Aorta (tissue), 5 donors: ENCODE results near the gene ACER3. TPM values are rescaled to one million over a fixed set of nuclear protein-coding genes. Genes with fewer than 3 reads are reported as not detected.
A peak's percentile ranks its signal among the peaks of the same experiment; 100 is the strongest.
"Not testable (repeated sequence)": the region's sequence is repeated elsewhere in the genome, so short reads cannot be mapped to it uniquely, and the experiment has no call there.

Experiments
- ATAC-seq: fragments of 200-7000 bp; cut with Tn5 transposase; one replicate; pipeline ENCODE4 v1.9.1; 2022; ENCODE audit warnings: moderate library complexity; ENCODE audit not compliant: low FRiP score
- DNase-seq, 2 donors: peaks; one replicate each; pipeline ENCODE4 v3.0.0-alpha.2; 2020
- H3K27ac ChIP-seq, 2 donors: one replicate each; pipeline ENCODE4 v1.5.1; 2013; ENCODE audit warnings: low read length in 2 of 2, mild to moderate bottlenecking in 2 of 2, moderate library complexity in 2 of 2, control low read depth in 1 of 2, inconsistent platforms in 1 of 2, low read depth in 1 of 2
- H3K27me3 ChIP-seq, 2 donors: one replicate each; pipeline ENCODE4 v1.6.1; 2013; ENCODE audit warnings: control low read depth in 1 of 2, low read length in 1 of 2, mild to moderate bottlenecking in 1 of 2, moderate library complexity in 1 of 2; ENCODE audit not compliant: insufficient read depth in 2 of 2, control insufficient read depth in 1 of 2
- H3K36me3 ChIP-seq, 2 donors: one replicate each; pipeline ENCODE4 v1.6.1; 2013; ENCODE audit warnings: control low read depth in 1 of 2, low read length in 1 of 2, mild to moderate bottlenecking in 1 of 2; ENCODE audit not compliant: insufficient read depth in 2 of 2, control insufficient read depth in 1 of 2
- H3K4me1 ChIP-seq, 2 donors: one replicate each; pipeline ENCODE4 v1.6.1; 2013; ENCODE audit warnings: low read length in 2 of 2, control low read depth in 1 of 2, mild to moderate bottlenecking in 1 of 2, moderate library complexity in 1 of 2; ENCODE audit not compliant: insufficient read depth in 2 of 2, control insufficient read depth in 1 of 2
- H3K4me3 ChIP-seq, 2 donors: one replicate each; pipeline ENCODE4 v1.5.1; 2013; ENCODE audit warnings: low read length in 2 of 2, control low read depth in 1 of 2, mild to moderate bottlenecking in 1 of 2
- H3K9me3 ChIP-seq: one replicate; pipeline ENCODE4 v1.6.1; 2013; ENCODE audit warnings: mild to moderate bottlenecking, low read length; ENCODE audit not compliant: control insufficient read depth
- WGBS, 2 donors: extraction: QIAGEN DNeasy Blood & Tissue Kit; methylation state at CpG; one replicate each; pipeline ENCODE4 v1.1.7; 2013; 5-methylcytosine and 5-hydroxymethylcytosine counted together
- intact Hi-C, 2 donors: fragments of 100-400 bp; cut with DNase I; formaldehyde crosslinking; loops; one replicate each; pipeline versions ENCODE4 v1.14.2 to v1.15.0; 2022
- polyA plus RNA-seq, 2 donors: library from polyadenylated mRNA; stranded (reverse); fragments of 200-250 nt; gene quantifications; one replicate each; pipeline ENCODE4 v1.2.3, GENCODE V29; 2013
- total RNA-seq, 2 donors: library from RNA; stranded (reverse); fragmentation: NEBNext Ultra II Directional; extraction: Animal tissue kit (Norgen Biotek cat#: 25700); gene quantifications; one replicate each; pipeline ENCODE4 v1.2.1, GENCODE V29; 2021
- donor health status: healthy with polysubstance abuse.
- donor health status: Bipolar disorder and iron deficiency.
- donor health status: DM: no; HTN: no; CAD: no.
- donor health status: DM: no; HTN: no; CAD: no.
- donor health status: DM: yes; HTN: yes; CAD: no.

Gene ACER3
- total and polyA plus RNA-seq, 4 donors = 3.6 to 27.3 (median 10.9) TPM

- H3K36me3 ChIP-seq = no peaks in the 10 kb centered on the region
- ATAC-seq = no peak
- no peaks in the 10 kb centered on the region for H3K9me3 ChIP-seq
- H3K4me3 ChIP-seq = no peak overlapping the region
- intact Hi-C loops = loop anchor here in 1 of 2 donors (5.0 kb wide), 1 partner anchor 49 kb away; no protein-coding TSS in a partner anchor
- H3K27me3 ChIP-seq = no peaks in the 10 kb centered on the region
- H3K4me1 ChIP-seq = no peaks in the 10 kb centered on the region
- DNase-seq = no peak
- no peak overlapping the region for H3K27ac ChIP-seq
Observed at GRCh38 chr11:76856106-76856505, 4.6 kb upstream of the ACER3 start.

DNA sequence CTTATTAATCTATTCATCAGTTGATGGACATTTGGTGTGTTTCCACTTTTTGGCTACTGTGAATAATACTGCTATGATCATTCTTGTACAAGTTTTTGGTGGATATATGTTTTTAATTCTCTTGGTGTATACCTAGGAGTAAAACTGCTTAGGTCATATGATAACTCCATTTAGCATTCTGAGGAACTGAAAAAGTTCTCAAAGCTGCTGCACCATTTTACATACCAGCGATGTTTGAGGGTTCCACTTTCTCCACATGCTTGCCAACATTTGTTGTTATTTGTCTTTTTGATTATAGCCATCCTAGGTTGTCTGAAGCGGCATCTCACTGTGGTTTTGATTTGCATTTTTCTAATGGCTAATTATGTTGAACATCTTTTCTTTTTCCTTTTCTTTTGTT, 4.1 kb upstream of the ACER3 start:
- 89 to 92% methylated on average over 2 of the region's 2 CpGs for WGBS, 2 donors
- intact Hi-C loops = loop anchor here in 1 of 2 donors (5.0 kb wide), 1 partner anchor 49 kb away; no protein-coding TSS in a partner anchor
- ATAC-seq (no peak), DNase-seq (no peak)
- Histone ChIP-seq H3K27ac (no peak overlapping the region), H3K36me3 (no peaks in the 10 kb centered on the region), H3K4me3 (no peak overlapping the region), H3K27me3 (no peaks in the 10 kb centered on the region), H3K9me3 (no peaks in the 10 kb centered on the region), H3K4me1 (no peaks in the 10 kb centered on the region)

- H3K27ac ChIP-seq = no peak overlapping the region
- intact Hi-C loops = loop anchor here in 1 of 2 donors (5.0 kb wide), 1 partner anchor 51 kb away; no protein-coding TSS in a partner anchor
Observed at GRCh38 chr11:76857781-76858410, 2.8 kb upstream of the ACER3 start.

DNA sequence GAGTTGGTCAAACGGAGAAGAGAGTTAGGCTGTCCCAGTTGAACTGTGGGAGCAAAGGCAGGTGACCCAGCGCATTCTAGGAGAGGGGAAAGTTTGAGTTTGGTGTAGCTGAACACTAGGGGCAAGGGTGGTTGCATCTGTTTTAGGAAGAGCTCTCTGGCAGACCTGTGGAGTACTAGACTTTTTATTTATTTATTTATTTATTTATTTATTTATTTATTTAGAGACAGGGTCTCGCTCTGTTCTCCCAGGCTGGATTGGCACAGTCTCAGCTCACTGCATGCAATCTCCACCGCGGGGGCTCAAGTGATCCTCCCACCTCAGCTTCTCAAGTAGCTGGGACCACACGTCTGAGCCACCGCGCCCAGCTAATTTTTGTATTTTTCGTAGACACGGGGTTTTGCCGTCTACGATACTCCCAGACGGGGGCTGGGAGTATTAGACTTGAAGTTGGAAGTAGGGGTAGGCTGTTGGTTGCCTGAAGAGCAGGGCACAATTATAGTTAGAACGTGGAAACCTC, 950 bp upstream of the ACER3 start:
- H3K4me3 ChIP-seq = no peak overlapping the region
- no peaks in the 10 kb centered on the region for H3K4me1 ChIP-seq
- ATAC-seq (no peak), DNase-seq (no peak)
- H3K36me3 ChIP-seq = no peaks in the 10 kb centered on the region
- no peak overlapping the region for H3K27ac ChIP-seq
- no peaks in the 10 kb centered on the region for H3K9me3 ChIP-seq
- no peaks in the 10 kb centered on the region for H3K27me3 ChIP-seq
- intact Hi-C loops = loop anchor here (5.0 kb wide), 1 partner anchor 52 kb away; no protein-coding TSS in a partner anchor
- 92 to 95% methylated on average over 14 of the region's 14 CpGs for WGBS, 2 donors

More at GRCh38 chr11:76857781-76858410, 2.8 kb upstream of the ACER3 start:
- 60 to 64% methylated on average over 6 of the region's 6 CpGs for WGBS, 2 donors
- H3K27me3 ChIP-seq = no peaks in the 10 kb centered on the region
- no peaks in the 10 kb centered on the region for H3K9me3 ChIP-seq
- no peak for ATAC-seq
- no peaks in the 10 kb centered on the region for H3K4me1 ChIP-seq
- H3K4me3 ChIP-seq = no peak overlapping the region
- H3K36me3 ChIP-seq = no peaks in the 10 kb centered on the region
- DNase-seq = no peak

DNA sequence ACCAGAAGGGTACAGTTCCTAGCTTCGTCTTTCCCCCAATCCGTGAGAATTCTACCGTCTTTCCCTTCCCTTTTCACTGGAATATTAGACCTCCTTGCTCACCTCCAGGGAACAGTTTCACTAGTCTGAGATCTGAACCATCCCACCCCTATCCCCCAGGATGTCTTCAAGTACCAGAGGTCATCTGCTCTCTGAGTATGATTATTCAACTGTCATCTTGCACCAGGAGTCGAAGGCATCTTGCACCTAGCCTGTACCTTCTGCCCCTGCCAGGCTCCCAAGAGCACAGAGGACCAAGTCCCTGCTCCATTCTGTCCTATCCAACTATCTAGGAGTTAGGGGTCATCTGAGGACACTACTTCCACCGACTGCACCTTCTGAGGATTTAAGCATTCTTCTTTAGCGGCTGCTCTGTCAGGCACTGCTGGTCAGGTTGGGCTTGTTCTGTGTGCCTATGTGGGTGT, 804 bp downstream of the ACER3 start:
- no peak overlapping the region for H3K27ac ChIP-seq
- DNase-seq (no peak), ATAC-seq (no peak)
- intact Hi-C loops = loop anchor here in 1 of 2 donors (5.0 kb wide), 1 partner anchor 54 kb away; no protein-coding TSS in a partner anchor
- no peaks in the 10 kb centered on the region for H3K27me3 ChIP-seq
- 31 to 33% methylated on average over 6 of the region's 6 CpGs for WGBS, 2 donors
- H3K9me3 ChIP-seq = no peaks in the 10 kb centered on the region
- no peaks in the 10 kb centered on the region for H3K36me3 ChIP-seq
- no peaks in the 10 kb centered on the region for H3K4me1 ChIP-seq
- peak overlapping the region; percentile 20 to 44 for H3K4me3 ChIP-seq

GRCh38 chr11:76862794-76863193, 2.1 kb downstream of the ACER3 start:
- not testable (repeated sequence) for DNase-seq, H3K9me3 ChIP-seq, ATAC-seq, H3K27ac ChIP-seq, H3K4me1 ChIP-seq, H3K27me3 ChIP-seq, H3K36me3 ChIP-seq, H3K4me3 ChIP-seq
- WGBS, 2 donors = 88 to 97% methylated on average over 2 of the region's 2 CpGs
- intact Hi-C loops = loop anchor here in 1 of 2 donors (5.0 kb wide), 1 partner anchor 55 kb away; no protein-coding TSS in a partner anchor

- no peaks in the 10 kb centered on the region for H3K9me3 ChIP-seq
- 92 to 95% methylated on average over 3 of the region's 3 CpGs for WGBS, 2 donors
- no peak overlapping the region for H3K27ac ChIP-seq
- H3K4me1 ChIP-seq = no peaks in the 10 kb centered on the region
- H3K4me3 ChIP-seq = no peak overlapping the region
- no peaks in the 10 kb centered on the region for H3K27me3 ChIP-seq
- intact Hi-C loops = loop anchor here in 1 of 2 donors (5.0 kb wide), 1 partner anchor 56 kb away; no protein-coding TSS in a partner anchor
- no peak for ATAC-seq
- H3K36me3 ChIP-seq = no peaks in the 10 kb centered on the region
- no peak for DNase-seq
Observed at GRCh38 chr11:76863196-76863777, 2.6 kb downstream of the ACER3 start.

- H3K27me3 ChIP-seq = no peaks in the 10 kb centered on the region
- ATAC-seq (no peak), DNase-seq (no peak)
- 95 to 97% methylated on average over 6 of the region's 6 CpGs for WGBS, 2 donors
- intact Hi-C loops = no loop called here
- no peak overlapping the region for H3K27ac ChIP-seq
- H3K9me3 ChIP-seq = no peaks in the 10 kb centered on the region
- H3K4me3 ChIP-seq = no peak overlapping the region
- no peaks in the 10 kb centered on the region for H3K4me1 ChIP-seq
- H3K36me3 ChIP-seq = no peaks in the 10 kb centered on the region
Observed at GRCh38 chr11:76872959-76873827, 12.5 kb downstream of the ACER3 start.
